Mammary epithelial cell (primary cell): ENCODE measurements around the gene OLAH.

Experiments used
- CTCF ChIP-seq, 2 donors: IDR thresholded peaks in 1 of 2; conservative IDR thresholded peaks in 1 of 2; 2 replicates each; pipeline ENCODE4 v1.5.1; 2011 to 2012; ENCODE audit warnings: inconsistent platforms in 2 of 2, low read length in 2 of 2, mild to moderate bottlenecking in 2 of 2, control low read depth in 1 of 2, low read depth in 1 of 2; ENCODE audit not compliant: insufficient read depth in 1 of 2; ENCODE audit errors: extremely low read depth in 1 of 2
- EZH2 ChIP-seq: IDR thresholded peaks from 2 replicates; pipeline ENCODE4 v1.6.1; 2012; ENCODE audit warnings: low read length, inconsistent platforms, borderline replicate concordance

GRCh38 chr10:15043674-15044073 is at the start of gene OLAH:
- no peak for TF ChIP-seq EZH2
- no peak for TF ChIP-seq CTCF (conservative IDR thresholded peaks at IDR 0.05 in 1 of 2, IDR thresholded peaks at IDR 0.05 in 1 of 2; ENCODE audit: extremely low read depth in 1 of 2, insufficient read depth in 1 of 2, low read depth in 1 of 2, low read length in 2 of 2)
